IgD-negative memory B cell (primary cell): ENCODE data around the gene COL5A3. TPM values are rescaled to one million over a fixed set of nuclear protein-coding genes. Genes with fewer than 3 reads are reported as not detected.
A peak's percentile ranks its signal among the peaks of the same experiment; 100 is the strongest.

Experiments used
- H3K27ac Mint-ChIP-seq, 3 donors: one replicate each; pipeline ENCODE4 v1.8.0; 2020 to 2022; ENCODE audit warnings: mild to moderate bottlenecking in 3 of 3, mixed read lengths in 3 of 3, moderate library complexity in 1 of 3
- H3K27me3 Mint-ChIP-seq: one replicate; pipeline ENCODE4 v1.8.0; 2021; ENCODE audit warnings: mixed read lengths
- H3K36me3 Mint-ChIP-seq: one replicate; pipeline ENCODE4 v1.8.0; 2020; ENCODE audit warnings: mild to moderate bottlenecking, mixed read lengths
- H3K4me1 Mint-ChIP-seq, 3 donors: one replicate each; pipeline ENCODE4 v1.8.0; 2020 to 2022; ENCODE audit warnings: mixed read lengths in 3 of 3, mild to moderate bottlenecking in 1 of 3
- H3K4me3 Mint-ChIP-seq, 4 donors: one replicate each; pipeline ENCODE4 v1.8.0; 2020 to 2022; ENCODE audit warnings: mild to moderate bottlenecking in 4 of 4, mixed read lengths in 4 of 4, moderate library complexity in 3 of 4
- H3K9me3 Mint-ChIP-seq, 3 donors: one replicate each; pipeline ENCODE4 v1.8.0; 2020 to 2021; ENCODE audit warnings: mixed read lengths in 3 of 3, mild to moderate bottlenecking in 1 of 3
- polyA plus RNA-seq: library from polyadenylated mRNA; unstranded; fragments of 300-500 nt; fragmentation: Illumina TruSeq; gene quantifications from one replicate; pipeline ENCODE4 v1.2.3, GENCODE V29; 2021

Gene COL5A3
- polyA plus RNA-seq, 1 donor from 2014 or later, result not detected

DNA sequence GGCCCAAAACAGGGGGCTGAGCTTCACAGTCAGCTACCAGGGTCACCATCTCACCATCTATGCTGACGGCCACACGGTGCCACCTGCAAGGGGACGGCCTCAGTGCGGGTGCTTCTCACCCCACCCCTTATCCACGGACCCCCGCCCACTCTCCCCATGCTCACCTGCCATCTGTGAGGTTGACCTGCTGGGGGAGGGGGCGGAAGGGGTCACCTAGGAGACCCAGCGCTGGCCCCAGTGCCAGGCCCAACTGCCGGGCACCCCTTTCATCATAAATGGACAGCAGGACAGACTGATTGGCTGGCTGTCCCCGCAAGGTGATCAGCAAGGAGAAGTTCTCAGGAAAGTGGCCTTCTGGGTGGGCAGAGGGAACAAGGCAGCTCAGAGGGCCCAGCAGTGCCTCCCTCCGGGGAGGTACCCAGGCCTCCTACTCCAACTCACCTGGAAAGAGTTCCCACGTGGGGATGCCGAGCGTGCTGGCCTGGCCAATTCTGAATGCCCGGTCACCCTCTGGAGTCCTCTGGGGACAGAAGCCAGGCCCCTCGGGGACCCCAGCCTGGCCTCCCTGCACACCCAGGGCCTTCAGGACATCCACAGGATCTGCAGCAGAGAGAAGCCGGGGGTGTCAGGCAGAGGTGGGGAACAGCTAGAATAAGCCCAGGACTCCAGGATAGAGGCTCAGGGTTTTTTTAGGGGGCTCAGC is 4.5 kb downstream of the COL5A3 start:
- Mint-ChIP-seq H3K36me3 (peaks cover 1% of the 10 kb centered on the region), H3K27me3 (peaks cover 39% of the 10 kb centered on the region), H3K4me3 (no peak overlapping the region), H3K4me1 (peaks cover 0 to 9% (median 0%) of the 10 kb centered on the region in 3 donors), H3K9me3 (peaks cover 0 to 6% (median 1%) of the 10 kb centered on the region in 3 donors), H3K27ac (no peak overlapping the region)

DNA sequence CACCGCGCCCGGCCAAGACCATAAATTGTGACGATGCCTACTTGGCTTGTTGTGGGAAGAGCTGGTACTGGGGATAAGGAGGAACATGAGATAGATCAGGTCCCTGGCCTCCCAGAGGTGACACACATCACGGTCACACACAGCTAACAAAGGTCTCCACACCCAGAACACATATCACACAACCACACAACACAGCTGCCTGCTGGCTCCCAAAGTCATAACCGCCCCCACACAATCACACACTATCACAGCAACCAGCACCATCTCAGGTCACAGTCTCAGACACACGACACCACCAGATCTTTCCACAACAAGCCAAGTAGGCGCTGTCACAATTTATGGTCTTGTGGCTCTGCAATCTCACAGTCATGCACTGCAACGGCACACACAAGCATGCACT is 5.7 kb downstream of the COL5A3 start:
- H3K9me3 Mint-ChIP-seq, result peaks cover 0 to 6% (median 1%) of the 10 kb centered on the region in 3 donors
- H3K27ac Mint-ChIP-seq, result no peak overlapping the region
- peaks cover 0 to 9% (median 0%) of the 10 kb centered on the region in 3 donors for H3K4me1 Mint-ChIP-seq
- peaks cover 40% of the 10 kb centered on the region for H3K27me3 Mint-ChIP-seq
- H3K36me3 Mint-ChIP-seq, result peaks cover 1% of the 10 kb centered on the region
- no peak overlapping the region for H3K4me3 Mint-ChIP-seq

DNA sequence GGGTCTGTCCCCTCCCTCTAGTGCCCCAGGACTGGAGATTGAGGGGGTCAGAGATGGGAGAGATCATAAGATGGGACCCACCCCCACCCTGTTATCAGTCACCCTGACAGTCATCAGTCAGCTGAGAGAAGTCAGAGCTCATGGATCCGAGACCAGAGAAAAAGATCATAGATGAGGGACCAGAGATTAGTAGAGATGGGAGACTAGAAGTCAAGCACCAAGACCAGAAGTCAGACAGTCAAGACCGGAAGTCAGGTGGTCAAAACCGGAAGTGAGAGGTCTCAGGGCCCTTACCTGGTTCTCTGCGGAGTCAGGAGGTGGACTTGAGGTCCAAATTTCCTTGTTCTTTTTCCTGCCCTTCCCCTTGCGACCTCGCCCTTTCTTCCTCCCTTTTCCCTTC is 7.0 kb downstream of the COL5A3 start:
- peaks cover 1% of the 10 kb centered on the region for H3K36me3 Mint-ChIP-seq
- no peak overlapping the region for H3K4me3 Mint-ChIP-seq
- peaks cover 0 to 5% (median 0%) of the 10 kb centered on the region in 3 donors for H3K4me1 Mint-ChIP-seq
- no peak overlapping the region for H3K27ac Mint-ChIP-seq
- peaks cover 32% of the 10 kb centered on the region for H3K27me3 Mint-ChIP-seq
- H3K9me3 Mint-ChIP-seq, result peaks cover 0 to 6% (median 0%) of the 10 kb centered on the region in 3 donors

DNA sequence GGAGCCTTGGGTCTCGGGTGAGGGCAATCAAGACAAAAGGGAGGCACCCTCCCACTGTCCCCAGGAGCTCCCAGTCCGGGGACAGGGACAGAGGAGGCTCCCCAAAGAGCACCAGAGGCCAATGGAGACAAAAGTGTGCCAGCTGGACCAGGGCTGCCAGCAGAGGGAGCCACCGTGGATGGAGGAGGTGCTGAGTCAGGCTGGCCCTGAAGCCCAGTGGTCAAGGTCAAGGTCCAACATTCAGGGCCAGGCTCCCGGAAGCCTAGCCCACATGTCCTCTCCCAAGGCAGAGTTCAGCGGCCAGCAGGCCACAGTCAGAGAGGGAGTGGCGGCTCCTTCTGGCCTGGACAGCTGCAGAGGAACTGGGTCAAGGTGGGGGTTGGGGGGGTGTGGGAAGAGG is 8.4 kb downstream of the COL5A3 start:
- H3K27me3 Mint-ChIP-seq, result peaks cover 32% of the 10 kb centered on the region
- H3K27ac Mint-ChIP-seq, result no peak overlapping the region
- peaks cover 1% of the 10 kb centered on the region for H3K36me3 Mint-ChIP-seq
- H3K4me3 Mint-ChIP-seq, result no peak overlapping the region
- H3K9me3 Mint-ChIP-seq, result peaks cover 0 to 6% (median 0%) of the 10 kb centered on the region in 3 donors
- H3K4me1 Mint-ChIP-seq, result peaks cover 0 to 3% (median 0%) of the 10 kb centered on the region in 3 donors

DNA sequence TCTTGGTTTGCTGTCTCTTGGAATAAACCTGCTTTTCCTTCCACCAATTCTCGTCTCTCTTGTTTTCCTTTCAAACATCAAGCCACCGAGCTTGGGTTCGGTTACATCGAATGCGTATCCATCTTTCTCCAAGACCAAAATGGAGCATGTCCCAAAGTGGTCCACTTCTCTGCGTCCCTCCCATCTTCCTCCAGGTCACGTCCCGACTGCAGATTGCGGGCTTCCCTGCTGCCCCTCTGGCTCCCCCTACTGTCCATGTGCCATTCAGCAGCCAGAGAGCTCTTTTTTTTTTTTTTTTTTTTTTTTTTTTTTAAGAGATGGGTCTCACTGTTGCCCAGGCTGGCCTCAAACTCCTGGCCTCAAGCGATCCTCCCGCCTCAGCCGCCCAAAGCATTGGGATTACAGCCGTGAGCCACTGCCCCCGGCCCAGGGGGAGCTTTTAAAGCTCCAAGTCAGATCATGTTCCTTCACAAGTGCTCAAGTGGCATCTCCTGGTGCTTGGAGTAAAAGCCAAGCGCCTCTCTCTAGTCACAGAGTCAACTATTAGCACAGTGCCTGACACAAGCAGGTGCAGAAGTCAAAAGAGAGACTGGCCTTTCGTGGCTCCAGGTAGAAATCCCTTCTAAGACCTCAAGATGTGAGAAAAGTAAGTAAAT is 10.0 kb downstream of the COL5A3 start:
- Mint-ChIP-seq H3K9me3 (peaks cover 0 to 2% (median 0%) of the 10 kb centered on the region in 3 donors), H3K4me1 (peaks cover 0 to 3% (median 0%) of the 10 kb centered on the region in 3 donors), H3K4me3 (no peak overlapping the region), H3K36me3 (no peaks in the 10 kb centered on the region), H3K27ac (no peak overlapping the region), H3K27me3 (peaks cover 29% of the 10 kb centered on the region)

DNA sequence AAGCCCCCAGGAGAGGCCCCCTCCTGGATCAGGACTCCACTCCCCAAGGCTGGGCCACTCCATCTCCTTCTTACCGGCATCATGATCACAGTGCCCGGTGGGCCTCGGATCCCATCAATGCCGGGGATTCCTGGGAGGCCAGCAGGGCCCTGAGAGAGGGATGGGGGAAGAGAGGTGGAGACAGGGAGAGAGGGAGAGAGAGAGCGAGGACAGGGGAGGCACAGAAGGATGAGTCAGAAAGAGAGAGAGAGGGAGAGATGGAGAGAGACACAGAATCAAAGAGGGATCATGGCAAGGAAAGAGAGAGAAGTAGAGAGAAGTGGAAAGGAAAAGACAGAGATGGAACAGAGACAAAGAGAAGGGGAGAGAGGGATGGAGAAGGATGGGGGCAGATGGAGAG is 13.8 kb downstream of the COL5A3 start:
- H3K9me3 Mint-ChIP-seq, result no peaks in the 10 kb centered on the region
- no peaks in the 10 kb centered on the region for H3K36me3 Mint-ChIP-seq
- peaks cover 17% of the 10 kb centered on the region for H3K27me3 Mint-ChIP-seq
- no peak overlapping the region for H3K27ac Mint-ChIP-seq
- no peak overlapping the region for H3K4me3 Mint-ChIP-seq
- peaks cover 0 to 11% (median 0%) of the 10 kb centered on the region in 3 donors for H3K4me1 Mint-ChIP-seq

DNA sequence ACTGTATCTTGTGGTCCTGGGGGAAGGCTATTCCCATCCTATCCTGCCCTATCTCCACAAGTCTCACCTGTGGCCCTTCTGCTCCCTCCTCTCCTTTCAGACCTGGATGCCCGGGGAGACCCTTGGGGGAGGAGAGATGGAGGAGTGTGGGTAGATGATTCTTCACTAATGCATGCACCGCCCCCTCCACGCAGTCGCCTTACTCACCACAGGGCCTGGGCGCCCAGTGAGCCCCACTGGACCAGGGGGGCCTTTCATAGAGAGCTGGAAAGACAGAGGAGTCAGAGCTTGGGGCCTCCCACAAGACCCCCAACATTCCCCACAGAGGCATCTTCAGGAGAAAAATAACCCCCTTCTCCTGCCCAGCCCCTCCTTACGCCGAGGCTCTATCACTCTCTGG is 14.3 kb downstream of the COL5A3 start:
- Mint-ChIP-seq H3K4me1 (peaks cover 0 to 15% (median 2%) of the 10 kb centered on the region in 3 donors), H3K4me3 (no peak overlapping the region), H3K27me3 (peaks cover 17% of the 10 kb centered on the region), H3K27ac (no peak overlapping the region), H3K9me3 (no peaks in the 10 kb centered on the region), H3K36me3 (no peaks in the 10 kb centered on the region)

DNA sequence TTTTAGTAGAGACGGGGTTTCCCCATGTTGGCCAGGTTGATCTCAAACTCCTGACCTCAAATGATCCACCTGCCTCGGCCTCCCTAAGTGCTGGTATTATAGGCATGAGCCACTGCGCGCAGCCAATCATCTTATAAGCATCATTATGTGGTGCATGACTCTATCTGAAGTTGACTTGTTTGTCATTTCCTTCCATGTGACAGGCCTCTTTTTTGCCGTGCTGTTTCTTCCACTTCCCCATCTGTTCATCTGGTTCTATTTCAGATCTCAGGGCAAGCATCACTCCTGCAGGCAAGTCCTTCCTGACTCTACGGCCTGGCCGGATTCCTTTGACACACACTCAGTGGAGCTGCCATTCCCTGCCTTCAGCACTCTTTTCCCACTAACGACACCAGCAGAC is 15.2 kb downstream of the COL5A3 start:
- no peaks in the 10 kb centered on the region for H3K36me3 Mint-ChIP-seq
- no peak overlapping the region for H3K27ac Mint-ChIP-seq
- H3K4me1 Mint-ChIP-seq, result peaks cover 0 to 13% (median 2%) of the 10 kb centered on the region in 3 donors
- H3K4me3 Mint-ChIP-seq, result no peak overlapping the region
- peaks cover 15% of the 10 kb centered on the region for H3K27me3 Mint-ChIP-seq
- no peaks in the 10 kb centered on the region for H3K9me3 Mint-ChIP-seq

DNA sequence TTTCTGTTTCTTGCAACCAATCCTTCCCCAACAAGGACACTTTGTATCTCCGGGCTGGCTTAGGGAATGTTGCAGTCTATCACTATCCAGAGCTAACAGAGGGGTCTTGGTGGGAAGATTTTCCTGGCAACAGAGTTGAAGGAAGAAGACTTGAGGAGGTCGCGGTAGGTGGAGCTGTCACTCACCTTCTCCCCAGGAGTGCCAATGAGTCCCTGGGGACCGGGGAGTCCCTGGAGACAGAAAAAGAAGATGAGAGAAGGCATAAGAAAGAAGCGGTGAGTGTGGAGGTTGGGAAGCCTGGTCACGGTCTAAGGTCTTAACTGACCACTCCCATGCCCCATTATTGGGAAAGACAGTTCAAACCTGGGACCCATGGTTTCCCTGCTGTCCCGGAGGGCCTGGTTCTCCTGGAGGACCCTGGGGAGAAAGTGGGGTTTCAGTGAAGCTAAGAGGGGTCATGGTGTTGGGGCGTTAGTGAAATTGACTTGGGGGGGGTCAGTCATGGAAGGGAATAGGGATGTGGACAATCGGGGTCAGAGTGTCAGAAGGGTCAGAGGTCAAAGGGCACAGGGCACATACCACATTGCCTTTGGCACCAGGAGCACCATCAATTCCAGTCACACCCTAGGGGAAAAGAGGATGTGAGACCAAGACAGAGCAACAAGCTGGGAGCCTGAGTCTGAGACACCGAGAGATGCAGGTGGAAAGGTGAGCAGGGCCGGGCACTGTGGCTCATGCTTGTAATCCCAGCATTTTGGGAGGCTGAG is 18.7 kb downstream of the COL5A3 start:
- no peaks in the 10 kb centered on the region for H3K36me3 Mint-ChIP-seq
- no peak overlapping the region for H3K4me3 Mint-ChIP-seq
- no peaks in the 10 kb centered on the region for H3K9me3 Mint-ChIP-seq
- peaks cover 7% of the 10 kb centered on the region for H3K27me3 Mint-ChIP-seq
- H3K4me1 Mint-ChIP-seq, result peaks cover 0 to 11% (median 2%) of the 10 kb centered on the region in 3 donors
- no peak overlapping the region for H3K27ac Mint-ChIP-seq

DNA sequence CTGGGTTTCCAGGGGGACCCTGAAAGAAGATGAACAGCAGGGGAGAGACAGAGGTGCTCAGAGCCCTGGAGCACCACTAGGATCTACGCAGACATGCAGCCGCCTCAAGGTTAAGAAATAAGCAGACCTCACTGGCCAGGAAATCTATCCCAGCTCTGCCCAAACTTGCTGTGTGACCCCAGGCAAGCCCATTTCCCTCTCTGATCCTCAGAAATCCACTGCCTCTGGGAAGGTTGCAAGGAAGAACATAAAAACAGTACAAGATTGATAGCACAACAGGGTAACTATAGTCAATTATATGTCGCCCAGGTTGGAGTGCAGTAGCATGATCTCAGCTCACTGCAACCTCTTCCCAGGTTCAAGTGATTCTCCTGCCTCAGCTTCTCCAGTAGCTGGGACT is 20.8 kb downstream of the COL5A3 start:
- H3K4me3 Mint-ChIP-seq, result no peak overlapping the region
- H3K27ac Mint-ChIP-seq, result no peak overlapping the region
- peaks cover 0 to 8% (median 2%) of the 10 kb centered on the region in 3 donors for H3K4me1 Mint-ChIP-seq
- peaks cover 6% of the 10 kb centered on the region for H3K27me3 Mint-ChIP-seq
- no peaks in the 10 kb centered on the region for H3K36me3 Mint-ChIP-seq
- H3K9me3 Mint-ChIP-seq, result no peaks in the 10 kb centered on the region

DNA sequence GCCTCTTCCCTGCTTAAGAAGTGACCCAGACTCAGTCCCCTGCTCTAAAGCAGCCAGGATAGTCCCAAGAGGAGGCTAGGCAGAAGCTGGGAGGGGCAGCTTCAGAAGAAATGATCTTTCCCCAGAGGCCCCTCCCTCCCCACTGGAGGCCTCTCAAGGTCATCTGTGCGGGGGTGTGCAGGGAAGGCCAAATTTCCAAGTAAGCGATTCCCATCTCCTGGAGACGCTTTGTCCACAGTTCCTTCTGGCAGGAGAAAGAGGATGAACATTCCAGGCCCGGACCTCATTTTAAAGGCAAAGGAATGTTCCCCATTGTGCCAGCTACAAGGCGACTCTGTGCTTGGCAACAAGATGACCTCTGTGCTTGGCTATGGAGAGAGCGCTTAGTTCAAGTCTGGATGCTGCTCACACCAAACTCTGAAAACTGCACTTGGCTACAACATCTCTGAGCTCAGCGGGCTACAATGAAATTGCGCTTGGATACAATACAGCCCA is 23.5 kb downstream of the COL5A3 start:
- peaks cover 8% of the 10 kb centered on the region for H3K27me3 Mint-ChIP-seq
- peaks cover 0 to 6% (median 2%) of the 10 kb centered on the region in 3 donors for H3K4me1 Mint-ChIP-seq
- no peaks in the 10 kb centered on the region for H3K36me3 Mint-ChIP-seq
- H3K9me3 Mint-ChIP-seq, result peaks cover 0 to 2% (median 0%) of the 10 kb centered on the region in 3 donors
- no peak overlapping the region for H3K4me3 Mint-ChIP-seq
- no peak overlapping the region for H3K27ac Mint-ChIP-seq

DNA sequence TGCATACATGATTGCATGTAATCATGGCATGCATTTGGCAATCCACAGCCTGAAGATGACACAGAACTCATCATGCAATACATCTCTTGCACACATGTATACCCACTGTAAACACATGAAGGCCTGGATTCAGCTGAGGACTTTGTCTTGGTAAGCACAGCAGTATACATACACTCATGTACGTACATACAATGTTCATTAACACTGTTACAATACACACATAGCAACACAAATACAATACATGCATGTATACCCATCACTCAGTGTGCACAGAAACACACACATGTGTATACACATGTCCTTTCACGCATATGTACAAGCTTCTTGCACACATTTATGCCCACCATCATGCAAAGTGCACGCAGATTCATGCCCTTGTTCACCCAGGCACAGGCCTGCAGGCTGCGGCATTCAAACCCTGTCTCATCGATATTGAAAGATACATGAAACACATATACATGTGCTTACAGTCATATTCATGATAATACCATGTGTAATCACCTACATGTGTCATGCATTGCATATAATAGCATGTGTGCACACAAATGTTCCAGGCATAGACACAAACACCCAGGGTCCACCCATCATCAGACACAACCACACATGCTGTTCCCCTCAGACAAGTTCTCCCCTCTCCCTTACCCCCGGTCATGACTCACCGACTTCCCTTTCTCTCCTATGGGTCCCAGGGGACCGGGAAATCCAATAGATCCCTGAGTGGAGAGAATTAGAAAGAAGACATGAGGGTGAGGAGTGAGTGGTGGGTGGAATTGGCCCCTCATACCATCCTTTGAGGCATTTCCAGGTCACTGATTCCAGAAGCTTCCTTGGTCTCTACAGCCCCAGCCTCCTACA is 28.7 kb downstream of the COL5A3 start:
- peak overlapping the region in 1 of 3 donors; percentile 8 for H3K27ac Mint-ChIP-seq

DNA sequence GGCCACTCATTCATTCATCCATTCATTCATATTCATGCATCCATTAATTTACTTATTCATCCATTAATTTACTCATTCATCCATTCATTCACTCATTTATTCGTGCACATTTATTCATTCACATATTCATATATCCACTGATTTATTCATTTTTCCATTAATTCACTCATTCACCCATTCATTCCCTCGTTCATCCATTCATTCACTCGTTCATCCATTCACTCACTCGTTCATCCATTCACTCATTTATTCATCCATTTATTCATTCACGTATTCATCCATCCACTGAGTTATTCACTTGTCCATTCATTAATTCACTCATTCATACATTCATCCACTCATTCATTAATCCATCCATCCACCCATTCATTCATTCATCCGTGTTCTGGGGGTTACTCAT is 38.2 kb downstream of the COL5A3 start:
- peaks cover 17% of the 10 kb centered on the region for H3K27me3 Mint-ChIP-seq
- no peak overlapping the region for H3K27ac Mint-ChIP-seq
- H3K4me1 Mint-ChIP-seq, result no peaks in the 10 kb centered on the region
- no peak overlapping the region for H3K4me3 Mint-ChIP-seq
- H3K36me3 Mint-ChIP-seq, result no peaks in the 10 kb centered on the region
- H3K9me3 Mint-ChIP-seq, result peaks cover 0 to 6% (median 2%) of the 10 kb centered on the region in 3 donors

More for the DNA sequence above, 28.7 kb downstream of the COL5A3 start:
- H3K36me3 Mint-ChIP-seq, result peaks cover 1% of the 10 kb centered on the region
- H3K9me3 Mint-ChIP-seq, result peaks cover 2 to 4% (median 2%) of the 10 kb centered on the region in 3 donors
- H3K4me1 Mint-ChIP-seq, result no peaks in the 10 kb centered on the region
- peaks cover 13% of the 10 kb centered on the region for H3K27me3 Mint-ChIP-seq
- no peak overlapping the region for H3K4me3 Mint-ChIP-seq

DNA sequence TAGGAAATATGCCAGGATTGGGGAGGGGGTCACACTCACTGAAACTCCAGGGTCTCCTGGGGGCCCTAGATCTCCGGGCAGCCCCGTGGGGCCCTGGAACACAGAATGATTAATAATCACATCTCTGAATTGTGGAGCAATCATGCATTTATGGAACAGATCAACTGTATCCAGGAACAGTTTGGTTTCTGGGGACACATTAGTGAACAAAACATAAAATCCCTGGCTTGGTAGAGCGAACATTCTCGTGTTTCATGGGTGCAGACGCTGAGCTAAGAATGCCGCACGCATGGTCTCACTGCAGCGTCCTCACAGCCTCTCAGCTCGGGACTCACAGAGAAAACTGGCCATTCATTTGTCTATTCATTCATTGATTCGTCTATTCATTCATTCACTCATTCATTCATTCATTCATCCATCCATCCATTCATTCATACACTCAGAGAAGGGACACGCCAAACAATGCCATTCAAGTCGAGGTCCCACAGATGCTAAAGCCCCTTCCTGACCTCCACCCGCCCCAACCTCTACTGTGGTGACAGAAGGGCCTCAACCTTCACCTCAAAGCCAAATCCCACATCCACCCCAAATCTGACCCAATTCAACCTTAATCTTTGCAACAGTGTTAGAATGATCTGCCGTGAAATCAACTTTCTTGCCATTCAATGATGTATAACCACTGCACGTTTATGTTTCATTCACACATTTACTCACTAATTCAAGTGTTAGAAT is 39.0 kb downstream of the COL5A3 start:
- H3K36me3 Mint-ChIP-seq, result no peaks in the 10 kb centered on the region
- H3K4me3 Mint-ChIP-seq, result no peak overlapping the region
- no peaks in the 10 kb centered on the region for H3K4me1 Mint-ChIP-seq
- H3K27ac Mint-ChIP-seq, result no peak overlapping the region
- H3K9me3 Mint-ChIP-seq, result peaks cover 0 to 7% (median 2%) of the 10 kb centered on the region in 3 donors
- H3K27me3 Mint-ChIP-seq, result peaks cover 20% of the 10 kb centered on the region
